Neural cell (in vitro differentiated cells): Measurements from ENCODE around the gene PSMD11. TPM values are rescaled to one million over a fixed set of nuclear protein-coding genes. Genes with fewer than 3 reads are reported as not detected.

Experiments used
- polyA plus RNA-seq: library from polyadenylated mRNA; depleted of rRNA; stranded (reverse); fragments of >200 nt; gene quantifications from 2 replicates; pipeline ENCODE4 v1.2.3, GENCODE V29; 2014
- small RNA-seq, 3 experiments: library from RNA; depleted of rRNA; stranded (forward); fragments of <200 nt; gene quantifications; one replicate each; pipeline ENCODE3, GENCODE V24; 2012

The PSMD11 gene
- polyA plus RNA-seq, 1 donor from 2014 or later: 43.9 TPM

Small RNA genes lying within 50 kb of the gene (small RNA-seq; reads per million reads assigned to genes)
- gene AC005899.2 (0 reads per million in 3 experiments), gene AC005899.6 (0 to 0.10 (median 0) reads per million in 3 experiments), gene RF00019 (0 to 1.2 (median 0) reads per million in 3 experiments)

Other genes starting within 250 kb of the PSMD11 start
- 0.25 and 0.50 TPM in 2 replicates for gene RHBDL3, start 178.7 kb upstream of the PSMD11 start, polyA plus RNA-seq
- 68.7 and 77.0 TPM in 2 replicates for gene C17orf75, start 102.3 kb upstream of the PSMD11 start, polyA plus RNA-seq
- 151 and 188 TPM in 2 replicates for gene ZNF207, start 94.4 kb upstream of the PSMD11 start, polyA plus RNA-seq
- 199 and 213 TPM in 2 replicates for gene CDK5R1, start 42.5 kb downstream of the PSMD11 start, polyA plus RNA-seq